Fibroblast of mammary gland (primary cell): ENCODE data around the gene LRP11.

Experiments
- DNase-seq: peaks from one replicate; pipeline ENCODE4 v3.0.0-alpha.2; 2010; ENCODE audit warnings: low read depth
- H3K4me3 ChIP-seq: 2 replicates; pipeline ENCODE4 v1.5.1; 2011; ENCODE audit warnings: low read depth, mild to moderate bottlenecking, low read length, moderate library complexity; ENCODE audit not compliant: control insufficient read depth
- TF ChIP-seq, protein P1 (sequence below): conservative IDR thresholded peaks from 2 replicates; pipeline ENCODE4 v1.5.1; 2011; ENCODE audit warnings: low read depth, low read length, inconsistent platforms; ENCODE audit not compliant: control insufficient read depth, insufficient read depth

Gene LRP11

DNA sequence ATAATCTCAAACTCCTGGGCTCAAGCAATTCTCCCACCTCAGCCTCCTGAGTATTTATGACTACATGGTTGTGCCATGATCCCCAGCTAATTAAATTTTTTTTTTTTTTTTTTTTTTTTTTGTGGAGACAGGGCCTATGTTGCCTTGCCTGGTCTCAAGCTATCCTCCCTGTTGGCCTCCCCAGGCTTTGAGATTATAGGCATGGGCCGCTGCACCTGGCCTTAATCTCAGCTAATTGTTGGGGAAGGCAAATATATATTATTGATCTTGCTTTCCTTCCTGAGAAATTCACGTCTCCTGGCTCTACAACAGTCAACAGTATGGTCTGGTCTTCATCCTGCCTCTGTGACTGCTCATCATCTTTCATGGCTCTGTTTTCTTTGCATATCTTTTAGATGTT lies 94.5 kb downstream of the LRP11 start:
- TF ChIP-seq, protein P1, sequence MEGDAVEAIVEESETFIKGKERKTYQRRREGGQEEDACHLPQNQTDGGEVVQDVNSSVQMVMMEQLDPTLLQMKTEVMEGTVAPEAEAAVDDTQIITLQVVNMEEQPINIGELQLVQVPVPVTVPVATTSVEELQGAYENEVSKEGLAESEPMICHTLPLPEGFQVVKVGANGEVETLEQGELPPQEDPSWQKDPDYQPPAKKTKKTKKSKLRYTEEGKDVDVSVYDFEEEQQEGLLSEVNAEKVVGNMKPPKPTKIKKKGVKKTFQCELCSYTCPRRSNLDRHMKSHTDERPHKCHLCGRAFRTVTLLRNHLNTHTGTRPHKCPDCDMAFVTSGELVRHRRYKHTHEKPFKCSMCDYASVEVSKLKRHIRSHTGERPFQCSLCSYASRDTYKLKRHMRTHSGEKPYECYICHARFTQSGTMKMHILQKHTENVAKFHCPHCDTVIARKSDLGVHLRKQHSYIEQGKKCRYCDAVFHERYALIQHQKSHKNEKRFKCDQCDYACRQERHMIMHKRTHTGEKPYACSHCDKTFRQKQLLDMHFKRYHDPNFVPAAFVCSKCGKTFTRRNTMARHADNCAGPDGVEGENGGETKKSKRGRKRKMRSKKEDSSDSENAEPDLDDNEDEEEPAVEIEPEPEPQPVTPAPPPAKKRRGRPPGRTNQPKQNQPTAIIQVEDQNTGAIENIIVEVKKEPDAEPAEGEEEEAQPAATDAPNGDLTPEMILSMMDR, result no peak
- DNase-seq, result no peak

More for the DNA sequence above, 94.5 kb downstream of the LRP11 start:
- no peak overlapping the region for H3K4me3 ChIP-seq
